GM19043 (cell line): Measurements from ENCODE around the gene KCNJ15.
"Not testable (repeated sequence)": the region's sequence is repeated elsewhere in the genome, so short reads cannot be mapped to it uniquely, and the experiment has no call there.

Source experiments
- ATAC-seq: cut with Tn5 transposase; IDR thresholded peaks from one replicate; pipeline ENCODE4 v1.9.1; 2021; ENCODE audit warnings: low read depth; ENCODE audit not compliant: unreplicated experiment

The KCNJ15 gene

DNA sequence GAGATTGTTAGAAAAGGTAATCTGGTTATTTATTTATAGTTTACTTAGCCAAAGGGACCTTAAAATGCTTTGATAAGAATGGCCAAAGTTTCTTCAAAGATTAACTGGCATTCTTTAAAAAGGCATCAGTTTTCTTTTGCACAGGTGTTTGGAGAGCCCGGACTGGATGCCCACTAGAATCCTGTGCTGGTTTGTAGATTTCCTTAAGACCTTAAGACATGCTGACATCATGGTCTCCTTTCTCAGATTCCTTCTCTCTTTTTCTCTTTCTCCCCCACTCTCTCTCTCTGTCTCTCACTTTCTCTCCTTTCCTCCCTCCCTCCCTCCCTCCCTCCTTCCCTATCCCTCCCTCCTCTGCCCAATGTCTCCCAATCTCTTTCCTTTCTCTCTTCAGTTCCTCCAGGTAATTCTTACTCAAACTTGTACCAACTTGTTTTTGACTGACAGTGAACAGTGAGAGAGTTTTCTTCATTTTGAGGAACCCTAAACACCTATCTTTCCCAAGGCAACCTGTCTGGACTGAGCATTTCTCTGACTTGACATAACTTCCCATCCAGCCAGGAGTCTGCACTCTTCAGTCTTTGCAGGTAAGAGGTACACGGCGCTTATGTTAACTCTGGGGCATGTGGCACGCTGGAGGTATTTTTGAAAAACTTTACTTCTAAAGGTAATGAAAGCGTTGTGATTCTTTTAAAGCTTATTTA is at the start of gene KCNJ15:
KCNJ15 (plus strand) TSS at position 393 of the 704 bp plus-strand sequence. CDS start 42,271 bp downstream, outside the sequence.
- ATAC-seq, result no peak

DNA sequence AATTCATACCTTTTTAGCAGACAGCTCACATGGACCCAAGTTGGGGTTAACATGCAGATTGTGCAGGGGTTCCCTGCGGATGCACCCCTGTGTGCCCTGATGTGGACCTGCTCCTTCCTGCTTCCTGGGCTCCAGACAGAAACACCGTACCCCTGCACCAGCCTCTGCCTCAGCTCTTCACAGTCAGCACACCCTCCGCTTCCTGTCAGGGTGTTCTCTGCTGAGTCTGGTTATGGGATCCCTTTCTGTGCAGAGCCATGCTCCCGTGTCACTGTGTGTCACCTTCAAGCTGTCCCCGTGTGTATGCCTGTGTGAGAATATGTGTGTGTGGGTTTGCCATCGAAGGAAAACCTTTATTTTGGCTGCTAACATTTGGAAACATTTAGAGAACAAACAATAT is 48.7 kb upstream of the KCNJ15 start:
- no peak for ATAC-seq

DNA sequence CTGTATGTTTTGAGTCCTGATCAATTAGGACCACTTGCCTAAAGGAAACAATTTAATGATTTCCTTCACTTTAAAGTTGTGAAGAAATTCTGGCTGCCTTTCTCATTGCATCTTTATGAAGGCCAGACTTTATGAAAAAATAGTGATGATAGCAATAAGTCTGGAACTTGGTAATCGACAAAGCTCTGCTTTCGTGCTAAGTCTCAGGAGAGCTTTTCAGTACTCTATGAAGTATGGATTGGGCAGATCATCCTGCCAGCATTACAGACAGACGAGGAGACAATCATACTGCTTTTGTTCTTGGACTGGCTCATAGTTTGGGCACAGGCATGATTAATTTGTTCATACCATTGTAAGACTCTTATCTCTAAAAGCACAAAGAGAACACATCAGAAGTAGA is 45.5 kb upstream of the KCNJ15 start:
- no peak for ATAC-seq

DNA sequence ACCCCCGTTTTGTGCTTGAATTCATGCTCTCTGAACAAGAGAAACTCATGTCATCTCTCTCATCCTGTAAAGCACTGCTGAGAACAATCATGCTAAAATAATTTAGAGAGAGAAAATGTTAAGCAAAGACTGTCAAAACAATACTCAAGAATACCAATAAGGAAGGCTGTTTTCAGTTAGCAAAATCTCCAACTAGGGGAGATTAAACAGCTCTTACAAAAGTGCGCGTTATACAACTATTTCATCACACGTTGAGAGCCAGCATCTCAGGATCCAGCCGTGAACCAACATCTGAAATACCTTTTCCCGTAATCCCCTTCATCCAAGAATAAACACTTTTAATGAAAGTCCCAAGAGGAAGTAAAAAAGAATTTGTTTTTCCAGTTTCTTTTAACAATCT is 44.1 kb upstream of the KCNJ15 start:
- no peak for ATAC-seq

DNA sequence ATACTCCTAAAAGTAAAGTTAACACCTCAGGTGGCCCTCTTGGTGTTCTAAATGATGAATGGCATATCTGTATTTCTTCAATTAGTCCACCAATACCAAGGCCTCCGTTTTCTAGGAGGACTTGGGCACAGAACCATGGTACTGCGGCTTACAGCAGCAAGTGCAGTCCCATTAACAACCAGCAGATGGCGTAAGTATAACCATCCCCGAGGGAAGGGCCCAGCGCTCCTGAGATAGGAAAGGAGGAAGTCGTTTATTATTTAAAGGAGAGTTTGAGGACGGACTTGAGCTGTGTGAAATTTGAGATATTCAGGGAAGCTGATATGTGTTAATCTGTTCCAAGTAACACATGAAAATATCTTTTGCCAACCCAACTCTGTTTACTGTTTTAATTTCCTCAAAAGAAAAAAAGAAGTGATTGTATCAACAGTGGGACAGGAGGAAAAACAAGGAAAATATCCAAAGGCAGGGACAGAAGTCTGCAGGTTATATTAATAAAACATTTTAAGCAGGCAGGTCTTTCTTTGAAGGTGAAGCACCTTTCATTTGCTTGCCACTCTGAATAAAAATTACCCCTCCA is 37.7 kb upstream of the KCNJ15 start:
- ATAC-seq, result no peak

DNA sequence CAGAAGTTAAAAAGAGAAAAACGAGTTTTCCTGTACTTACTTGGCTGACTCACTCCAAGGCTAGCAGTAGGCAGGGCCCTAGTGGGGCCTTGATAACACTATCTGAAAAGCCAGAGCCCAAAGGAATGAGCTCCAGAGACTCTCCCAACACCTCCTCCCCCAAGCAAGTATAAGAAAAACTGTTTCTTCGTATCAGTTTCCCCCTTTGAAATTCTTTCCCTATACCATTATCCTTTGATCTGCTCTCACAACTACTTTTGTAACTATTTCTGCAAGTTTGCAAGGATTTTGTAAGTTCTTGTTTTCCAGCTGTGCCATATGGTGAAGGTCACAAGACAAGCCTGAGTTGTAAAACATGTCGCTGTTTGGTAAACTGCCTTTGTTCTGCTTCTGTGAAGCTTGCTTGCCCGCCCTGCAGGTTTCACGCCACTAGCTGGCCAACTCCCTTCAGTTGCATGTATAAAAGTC is 36.5 kb upstream of the KCNJ15 start:
- ATAC-seq, result no peak

DNA sequence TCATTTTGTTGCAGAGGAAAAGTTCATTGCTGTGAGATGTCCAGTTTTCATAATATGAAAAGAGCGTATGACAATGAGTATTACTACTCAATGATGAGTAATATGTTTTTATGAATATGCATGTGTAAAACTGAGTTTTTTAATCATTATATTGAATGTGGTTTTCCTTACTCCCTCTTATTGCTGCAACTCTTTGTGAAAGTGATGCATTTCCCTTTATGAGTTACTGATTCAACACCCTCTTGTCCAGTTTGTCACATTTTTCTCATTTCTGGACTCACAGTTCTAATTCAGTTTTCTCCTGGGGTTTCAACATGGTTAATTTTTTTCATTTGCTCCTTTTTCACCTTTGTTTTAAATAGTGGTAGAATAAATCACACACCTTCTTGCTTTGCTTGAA is 35.2 kb upstream of the KCNJ15 start:
- ATAC-seq, result peak; percentile 75

DNA sequence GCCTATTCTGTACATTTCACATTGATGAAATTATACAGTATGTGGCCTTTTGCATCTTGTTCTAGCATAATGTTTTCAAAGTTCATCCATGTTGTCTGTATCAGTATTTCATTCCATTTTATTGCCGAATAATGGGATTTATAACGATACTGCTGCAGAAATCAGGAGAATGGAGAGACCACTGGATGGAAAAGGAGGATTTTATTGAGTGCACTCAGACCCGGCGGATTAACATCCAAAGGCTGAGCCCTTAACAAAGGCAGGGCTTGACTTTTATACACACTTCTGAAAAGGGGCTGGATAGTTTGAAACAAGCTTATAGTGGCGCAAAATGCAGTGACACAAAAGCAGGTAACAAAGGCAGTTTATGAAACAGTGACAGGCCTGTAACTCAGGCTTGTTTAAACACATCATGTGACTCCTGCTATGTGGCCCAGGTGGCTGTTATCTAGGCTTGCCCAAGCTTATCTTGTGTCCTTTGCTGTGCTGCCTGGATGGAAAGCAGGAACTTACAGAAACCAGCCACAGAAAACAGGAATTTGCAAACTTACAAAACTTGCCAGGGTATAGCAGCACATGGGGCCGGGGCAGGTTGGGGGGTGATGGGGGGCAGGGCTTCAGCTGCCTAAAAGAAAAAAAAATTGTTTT is 32.8 kb upstream of the KCNJ15 start:
- no peak for ATAC-seq

DNA sequence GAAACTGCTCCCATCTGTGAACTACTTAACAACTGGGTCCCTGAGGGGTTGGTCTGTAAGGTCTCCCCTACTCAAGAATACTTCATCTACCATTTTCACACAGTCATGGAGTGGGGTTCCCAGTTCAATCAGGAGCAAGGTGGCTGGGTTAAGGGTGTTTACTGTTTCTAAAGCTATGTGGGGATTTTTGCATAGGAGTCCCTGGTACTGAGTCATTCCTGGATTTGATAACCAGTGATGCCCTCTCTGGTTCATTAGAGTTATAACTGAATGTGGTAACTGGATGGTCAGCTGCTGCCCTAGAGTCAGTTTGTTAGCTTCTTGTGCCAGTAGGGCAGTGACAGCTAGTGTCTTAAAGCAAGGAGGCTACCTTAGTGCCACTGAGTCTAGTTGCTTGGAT is 29.4 kb upstream of the KCNJ15 start:
- ATAC-seq, result no peak

DNA sequence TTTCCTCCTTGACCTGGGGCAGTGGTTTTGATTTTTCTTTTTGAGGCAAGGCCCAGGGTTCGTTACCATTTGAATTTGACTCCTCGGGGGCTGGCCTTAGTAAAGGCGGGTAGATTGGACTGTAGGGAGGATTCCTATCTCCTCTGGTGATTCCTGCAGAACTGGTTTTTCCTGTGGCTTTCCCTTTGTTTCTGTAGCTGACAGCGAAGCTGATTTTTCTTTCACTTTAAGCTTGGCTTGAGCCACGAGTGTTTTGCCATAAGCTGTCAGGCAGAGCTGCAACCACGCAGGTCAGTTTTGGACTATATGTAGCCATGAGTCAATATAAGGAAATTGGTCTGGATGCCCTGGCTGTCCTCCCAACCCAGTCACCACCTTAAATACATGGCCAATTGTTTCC is 28.7 kb upstream of the KCNJ15 start:
- no peak for ATAC-seq

DNA sequence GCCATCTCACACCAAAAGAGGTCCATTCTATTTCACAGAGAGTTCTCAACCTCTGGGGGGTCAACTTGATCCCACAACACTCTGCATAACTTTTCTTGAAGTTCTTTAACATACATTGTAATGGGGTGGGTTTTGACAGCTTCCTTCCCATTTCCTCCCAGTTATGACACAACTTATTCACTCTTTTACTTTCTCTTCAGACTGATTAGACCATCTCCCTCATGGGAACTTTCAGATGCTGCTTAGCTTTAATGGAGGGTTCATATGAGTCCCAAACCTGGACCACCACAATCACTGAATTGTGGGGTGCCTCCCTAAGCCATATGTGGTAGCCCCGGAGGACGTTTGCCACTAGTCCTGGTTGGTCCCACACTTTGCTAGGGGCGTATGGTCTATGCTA is 28.3 kb upstream of the KCNJ15 start:
- ATAC-seq, result no peak

DNA sequence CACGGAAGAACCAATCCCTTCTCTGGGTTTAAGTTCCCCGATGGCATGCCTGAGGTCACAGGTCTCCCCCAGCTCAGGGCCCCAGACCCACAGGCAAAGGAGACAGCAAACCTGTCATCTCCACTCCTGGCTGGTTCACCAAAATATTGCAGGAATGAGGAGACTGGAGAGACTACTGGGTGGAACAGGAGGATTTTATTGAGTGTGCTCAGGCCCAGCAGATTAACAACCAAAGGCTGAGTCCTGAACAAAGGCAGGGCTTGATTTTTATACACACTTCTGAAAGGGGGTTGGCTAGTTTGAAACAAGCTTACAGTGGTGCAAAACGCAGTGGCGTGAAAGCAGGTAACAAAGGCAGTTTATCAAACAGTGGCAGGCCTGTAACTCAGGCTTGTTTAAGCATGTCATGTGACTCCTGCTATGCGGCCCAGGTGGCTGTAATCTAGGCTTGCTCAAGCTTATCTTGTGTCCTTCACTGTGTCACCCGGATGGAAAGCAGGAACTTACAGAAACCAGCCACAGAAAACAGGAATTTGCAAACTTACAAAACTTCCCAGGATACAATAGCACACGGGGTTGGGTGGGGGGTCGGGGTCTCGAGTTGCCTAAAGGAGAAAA is 27.4 kb upstream of the KCNJ15 start:
- no peak for ATAC-seq

DNA sequence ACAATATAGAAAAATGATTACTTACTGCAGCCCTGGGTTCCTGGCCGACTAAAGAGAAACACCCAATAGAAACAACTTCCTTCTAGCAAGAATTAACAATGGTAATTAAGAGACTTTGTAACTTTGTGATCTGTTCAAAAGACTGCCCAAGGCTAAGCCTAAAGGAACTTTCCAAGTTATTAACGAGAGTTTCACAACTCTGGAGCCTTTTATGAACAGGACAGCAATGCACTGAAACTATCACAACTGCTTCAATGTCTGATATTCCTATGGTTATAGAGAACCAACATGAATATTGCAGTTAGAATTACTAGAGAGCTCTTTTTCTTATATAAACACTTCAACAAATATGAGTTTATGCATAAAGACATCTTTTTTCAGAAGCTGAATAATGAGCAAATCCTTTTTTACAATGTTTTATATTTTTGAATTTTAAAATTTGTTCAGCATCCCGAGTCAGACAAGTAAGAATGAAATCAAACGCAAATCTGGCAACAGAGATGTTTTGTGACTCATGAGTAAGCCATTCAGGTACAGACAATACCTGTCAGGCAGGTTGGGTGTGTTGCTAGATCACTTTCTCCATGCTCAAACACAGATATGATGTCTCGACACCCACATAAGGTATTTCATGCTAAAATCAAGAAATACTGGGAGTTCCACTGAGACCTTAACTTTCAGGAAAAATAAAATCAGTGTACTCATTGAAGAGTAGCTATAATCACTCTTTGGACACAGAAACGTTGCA is 22.2 kb upstream of the KCNJ15 start:
- no peak for ATAC-seq

DNA sequence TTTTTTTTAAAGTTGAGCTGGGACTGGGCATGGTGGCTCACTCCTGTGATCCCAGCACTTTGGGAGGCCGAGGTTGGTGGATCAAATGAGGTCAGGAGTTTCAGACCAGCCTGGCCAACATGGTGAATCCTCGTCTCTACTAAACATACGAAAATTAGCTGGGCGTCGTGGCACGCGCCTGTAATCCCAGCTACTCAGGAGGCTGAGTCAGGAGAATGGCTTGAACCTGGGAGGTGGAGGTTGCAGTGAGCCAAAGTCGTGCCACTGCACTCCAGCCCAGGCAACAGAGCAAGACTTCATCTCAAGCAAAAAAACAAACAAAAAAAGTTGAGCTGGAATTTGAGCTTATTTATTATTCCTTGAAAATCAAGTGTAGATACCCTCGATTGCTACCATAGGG is 21.5 kb upstream of the KCNJ15 start:
- ATAC-seq, result not testable (repeated sequence)

DNA sequence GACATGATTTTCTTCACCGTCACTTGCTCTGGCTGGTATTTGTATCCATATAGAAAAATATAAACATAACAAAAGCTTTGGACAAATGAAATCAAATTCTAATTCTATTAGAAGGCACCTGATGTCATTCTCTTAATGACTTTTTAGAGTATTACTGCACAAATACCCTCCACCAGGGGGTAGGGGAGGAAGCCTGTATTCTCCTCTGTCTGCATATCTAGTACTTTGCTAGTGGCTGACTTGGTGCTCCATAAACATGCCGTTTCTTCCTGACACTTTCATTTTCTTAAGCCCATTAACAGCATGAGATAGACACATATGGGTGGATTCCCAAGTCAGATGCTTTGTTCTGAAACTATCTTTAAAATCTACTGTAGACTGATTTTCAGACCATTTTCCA is 20.6 kb upstream of the KCNJ15 start:
- no peak for ATAC-seq

DNA sequence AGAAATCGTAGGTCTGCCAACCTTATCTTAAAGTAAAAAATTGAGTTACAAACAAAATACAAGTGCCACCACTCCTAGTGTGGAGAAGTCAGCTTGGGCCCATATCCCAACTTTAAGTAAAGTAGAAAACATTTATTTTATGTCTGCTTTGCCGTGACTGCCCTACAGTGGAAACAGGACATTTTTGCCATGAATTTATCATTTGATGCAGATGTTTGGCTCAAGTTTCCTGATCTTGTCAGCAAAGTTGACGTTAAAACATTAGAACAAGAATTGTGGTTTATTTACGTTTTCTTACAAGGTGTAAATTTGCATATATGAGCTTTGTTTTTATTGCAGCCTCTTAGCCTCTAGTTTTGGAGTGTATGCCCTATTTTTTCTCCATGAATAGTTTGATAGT is 17.1 kb upstream of the KCNJ15 start:
- ATAC-seq, result no peak

DNA sequence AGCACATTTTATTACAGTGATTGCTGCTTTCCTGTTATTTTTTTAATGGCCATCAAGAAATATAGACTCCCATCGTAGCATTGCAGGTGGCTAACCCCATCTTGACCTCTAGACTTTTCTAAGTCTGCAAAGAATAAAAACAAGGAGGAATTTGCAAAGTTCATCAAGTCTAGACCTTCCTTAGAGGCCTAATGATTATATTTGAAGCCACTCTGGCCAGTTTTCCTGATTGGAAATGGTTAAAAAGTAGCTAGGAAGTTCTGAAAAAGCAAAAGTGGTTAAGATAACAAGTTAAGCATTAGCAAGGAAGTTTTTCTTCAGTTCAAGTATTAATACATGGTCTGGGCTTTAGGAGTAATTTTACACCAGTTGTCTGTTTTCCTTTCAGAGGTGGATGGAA is 16.7 kb upstream of the KCNJ15 start:
- ATAC-seq, result no peak

DNA sequence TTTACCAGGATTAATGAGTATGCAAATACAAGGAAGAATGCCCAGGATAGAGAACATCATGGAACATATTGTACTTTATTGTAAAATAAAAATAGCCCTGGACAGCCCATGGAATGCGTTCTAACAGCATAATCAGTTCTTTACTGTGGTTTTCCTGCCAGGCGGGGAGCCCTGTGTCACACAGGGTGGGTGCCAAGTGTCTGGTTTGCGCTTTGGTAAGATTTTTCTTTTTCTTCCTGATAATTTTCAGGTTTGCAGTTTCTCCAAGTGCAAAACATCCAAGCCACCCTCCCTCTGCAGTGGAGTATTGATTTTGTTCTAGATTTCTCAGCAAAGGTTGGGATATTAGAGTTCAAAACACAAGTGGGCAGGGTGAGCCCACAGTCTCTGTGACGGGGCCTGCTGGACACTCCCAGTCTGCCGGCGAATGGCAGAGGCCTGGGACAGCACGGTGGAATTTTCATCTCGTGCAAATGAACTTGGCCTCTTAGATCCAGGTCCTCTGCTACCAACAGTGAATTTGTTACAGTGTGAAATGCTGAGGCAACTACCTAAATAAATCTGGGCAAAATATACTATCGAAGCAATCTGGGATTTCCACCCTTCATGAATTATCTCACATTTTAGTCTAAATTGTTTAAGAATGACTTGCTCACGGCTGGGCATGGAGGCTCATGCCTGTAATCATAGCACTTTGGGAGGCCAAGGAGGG is 15.6 kb upstream of the KCNJ15 start:
- no peak for ATAC-seq

DNA sequence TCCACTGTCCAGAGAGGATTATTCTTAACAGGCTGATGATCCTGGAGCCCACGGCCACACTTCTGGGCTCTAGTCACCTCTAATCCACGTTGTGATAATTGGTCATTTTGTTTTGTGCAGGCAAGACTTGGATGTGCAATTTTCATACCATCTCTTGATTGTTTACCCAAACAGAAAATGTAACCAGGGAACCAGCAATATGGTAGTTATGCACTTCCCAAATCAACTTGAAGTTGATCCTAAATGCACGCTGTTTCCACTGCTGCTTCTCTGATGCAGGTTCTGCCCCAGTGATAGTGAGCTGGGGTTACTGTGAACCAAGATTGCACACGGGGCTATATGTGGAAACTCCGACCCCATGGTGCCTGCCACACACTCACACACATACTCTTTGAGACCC is 14.7 kb upstream of the KCNJ15 start:
- no peak for ATAC-seq

DNA sequence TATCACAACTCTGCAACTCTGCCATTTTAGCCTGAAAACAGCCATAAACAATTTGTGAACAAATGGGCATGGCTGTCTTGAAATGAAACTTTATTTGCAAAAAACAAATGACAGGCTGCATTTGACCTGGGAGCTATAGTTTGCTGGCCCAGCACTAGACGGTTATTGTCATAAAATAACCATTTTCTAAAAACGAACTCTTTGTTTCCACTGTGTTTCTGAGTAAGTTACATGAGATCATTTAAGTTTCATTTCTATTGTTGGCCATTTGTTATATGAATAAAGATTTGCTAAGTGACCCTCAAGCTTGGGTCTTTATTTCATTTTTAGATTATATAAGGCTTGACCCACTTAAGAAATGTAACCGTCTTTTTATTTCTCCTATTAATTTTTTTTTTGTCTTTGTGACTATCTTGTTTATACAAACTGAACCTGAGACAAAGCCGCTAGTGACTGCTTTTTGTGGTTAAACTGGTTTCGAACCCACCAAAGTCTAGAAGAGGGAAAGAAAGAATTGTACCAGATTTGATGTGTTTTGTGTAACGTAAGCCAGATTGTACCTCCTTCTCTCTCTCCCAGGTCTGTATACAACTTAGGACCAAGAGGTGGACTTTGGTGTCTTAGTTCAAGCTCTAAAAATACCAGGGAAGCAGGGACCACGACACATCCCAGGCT is 12.9 kb upstream of the KCNJ15 start:
- no peak for ATAC-seq
